GM12878 (cell line): ENCODE data around the gene SLC25A51.

ENCODE experiments used
- BCLAF1 ChIP-seq: fragments of 450-650 bp; IDR thresholded peaks from 2 replicates; pipeline ENCODE4 v1.6.1; 2017; ENCODE audit warnings: antibody characterized with exemption, mild to moderate bottlenecking, moderate library complexity
- BHLHE40 ChIP-seq, 2 experiments: fragments of 450-650 bp in 1 of 2; IDR thresholded peaks; 2 replicates each; pipeline ENCODE4 v1.6.1; 2011 to 2017; ENCODE audit warnings: low read depth in 2 of 2, borderline replicate concordance in 1 of 2, improper control_type of control experiment in 1 of 2, low read length in 1 of 2, mild to moderate bottlenecking in 1 of 2
- CREB1 ChIP-seq: IDR thresholded peaks from 2 replicates; pipeline ENCODE4 v1.6.1; 2012; ENCODE audit warnings: low read depth, mild to moderate bottlenecking, inconsistent platforms
- EZH2 ChIP-seq: IDR thresholded peaks from 2 replicates; pipeline ENCODE4 v1.6.1; 2012; ENCODE audit warnings: low read depth, mild to moderate bottlenecking, control low read depth, inconsistent platforms, low read length, borderline replicate concordance; ENCODE audit not compliant: control insufficient read depth
- SIX5 ChIP-seq: IDR thresholded peaks from 2 replicates; pipeline ENCODE4 v1.6.1; 2011; ENCODE audit warnings: mild to moderate bottlenecking, low read depth, low read length, moderate library complexity; ENCODE audit not compliant: severe bottlenecking
- SREBF2 ChIP-seq: IDR thresholded peaks from 2 replicates; pipeline ENCODE4 v1.6.1; 2012; ENCODE audit warnings: mild to moderate bottlenecking, low read length
- TCF7 ChIP-seq: IDR thresholded peaks from 2 replicates; pipeline ENCODE4 v1.6.1; 2014; ENCODE audit warnings: antibody characterized with exemption, borderline replicate concordance
- TF ChIP-seq, protein P1 (sequence below), 3 experiments: IDR thresholded peaks in 2 of 3; conservative IDR thresholded peaks in 1 of 3; 2 replicates each; pipeline ENCODE4 v1.5.1; 2011; ENCODE audit warnings: low read depth in 3 of 3, low read length in 3 of 3, mild to moderate bottlenecking in 3 of 3, control low read depth in 2 of 3, moderate library complexity in 2 of 3, inconsistent platforms in 1 of 3, mixed read lengths in 1 of 3; ENCODE audit not compliant: control insufficient read depth in 2 of 3, insufficient read depth in 1 of 3; ENCODE audit errors: extremely low read depth in 1 of 3

- TF ChIP-seq, protein P1, sequence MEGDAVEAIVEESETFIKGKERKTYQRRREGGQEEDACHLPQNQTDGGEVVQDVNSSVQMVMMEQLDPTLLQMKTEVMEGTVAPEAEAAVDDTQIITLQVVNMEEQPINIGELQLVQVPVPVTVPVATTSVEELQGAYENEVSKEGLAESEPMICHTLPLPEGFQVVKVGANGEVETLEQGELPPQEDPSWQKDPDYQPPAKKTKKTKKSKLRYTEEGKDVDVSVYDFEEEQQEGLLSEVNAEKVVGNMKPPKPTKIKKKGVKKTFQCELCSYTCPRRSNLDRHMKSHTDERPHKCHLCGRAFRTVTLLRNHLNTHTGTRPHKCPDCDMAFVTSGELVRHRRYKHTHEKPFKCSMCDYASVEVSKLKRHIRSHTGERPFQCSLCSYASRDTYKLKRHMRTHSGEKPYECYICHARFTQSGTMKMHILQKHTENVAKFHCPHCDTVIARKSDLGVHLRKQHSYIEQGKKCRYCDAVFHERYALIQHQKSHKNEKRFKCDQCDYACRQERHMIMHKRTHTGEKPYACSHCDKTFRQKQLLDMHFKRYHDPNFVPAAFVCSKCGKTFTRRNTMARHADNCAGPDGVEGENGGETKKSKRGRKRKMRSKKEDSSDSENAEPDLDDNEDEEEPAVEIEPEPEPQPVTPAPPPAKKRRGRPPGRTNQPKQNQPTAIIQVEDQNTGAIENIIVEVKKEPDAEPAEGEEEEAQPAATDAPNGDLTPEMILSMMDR (IDR thresholded peaks at IDR 0.05 in 2 of 3, conservative IDR thresholded peaks at IDR 0.05 in 1 of 3; ENCODE audit: control insufficient read depth in 2 of 3, extremely low read depth in 1 of 3, insufficient read depth in 1 of 3, low read depth in 3 of 3, low read length in 3 of 3), result no peak
- TF ChIP-seq BCLAF1, result no peak
- no peak for TF ChIP-seq TCF7
- TF ChIP-seq EZH2, result no peak
- TF ChIP-seq SREBF2, result no peak
- TF ChIP-seq CREB1, result no peak
- no peak for TF ChIP-seq SIX5
- TF ChIP-seq BHLHE40 (IDR thresholded peaks at IDR 0.05; ENCODE audit: borderline replicate concordance in 1 of 2, low read depth in 2 of 2, low read length in 1 of 2), result no peak
Measured at GRCh38 chr9:37840560-37841194, 63.2 kb downstream of the SLC25A51 start.
